Naive thymus-derived CD4-positive, alpha-beta T cell (primary cell): ENCODE data around the gene MEGF11. TPM values are rescaled to one million over a fixed set of nuclear protein-coding genes. Genes with fewer than 3 reads are reported as not detected.

ENCODE experiments used
- ATAC-seq: fragments of 150-1000 bp; cut with Tn5 transposase; 2 replicates; pipeline ENCODE4 v1.10.0; 2021; ENCODE audit warnings: mild to moderate bottlenecking, moderate library complexity
- CTCF ChIA-PET: fragments of 350-600 bp; sonication (Branson Sonifier 250); formaldehyde crosslinking; loops from one replicate; lab custom pipeline; 2021; ENCODE audit warnings: antibody characterized with exemption; lab: Charles Lee
- POLR2A ChIA-PET: fragments of 350-600 bp; sonication (Branson Sonifier 250); formaldehyde crosslinking; loops from one replicate; lab custom pipeline; 2021; ENCODE audit warnings: antibody characterized with exemption, inconsistent platforms; lab: Charles Lee
- DNase-seq, 9 donors: peaks; one replicate each; pipeline versions ENCODE4 v3.0.0 to v3.0.0-alpha.2; 2020 to 2022; ENCODE audit warnings: mixed read lengths in 1 of 9
- H3K27ac ChIP-seq: one replicate; pipeline ENCODE4 v1.7.0; 2013; ENCODE audit warnings: mild to moderate bottlenecking, low read depth, low read length, moderate library complexity
- H3K27me3 ChIP-seq, 2 donors: one replicate each; pipeline ENCODE4 v1.7.0; 2013; ENCODE audit warnings: low read length in 2 of 2, mild to moderate bottlenecking in 2 of 2, moderate library complexity in 2 of 2; ENCODE audit not compliant: control insufficient read depth in 2 of 2, insufficient read depth in 2 of 2
- H3K36me3 ChIP-seq, 3 experiments: 1 replicate in 2 of 3; 2 replicates in 1 of 3; pipeline ENCODE4 v1.7.0; 2013; ENCODE audit warnings: low read length in 3 of 3, mild to moderate bottlenecking in 3 of 3, moderate library complexity in 1 of 3; ENCODE audit not compliant: insufficient read depth in 3 of 3, control insufficient read depth in 2 of 3
- H3K4me1 ChIP-seq, 2 donors: one replicate each; pipeline ENCODE4 v1.7.0; 2013; ENCODE audit warnings: low read length in 2 of 2, mild to moderate bottlenecking in 2 of 2, moderate library complexity in 1 of 2; ENCODE audit not compliant: control insufficient read depth in 2 of 2, insufficient read depth in 2 of 2
- H3K4me3 ChIP-seq: 2 replicates; pipeline ENCODE4 v1.7.0; 2013; ENCODE audit warnings: mild to moderate bottlenecking, low read length
- H3K9me3 ChIP-seq, 3 experiments: 1 replicate in 2 of 3; 2 replicates in 1 of 3; pipeline ENCODE4 v1.7.0; 2013; ENCODE audit warnings: low read length in 3 of 3; ENCODE audit not compliant: control insufficient read depth in 2 of 3
- H3K27ac Mint-ChIP-seq, 9 donors: one replicate each; pipeline ENCODE4 v1.8.0; 2020 to 2022; ENCODE audit warnings: mixed read lengths in 9 of 9, mild to moderate bottlenecking in 8 of 9, moderate library complexity in 5 of 9, inconsistent platforms in 2 of 9
- H3K27me3 Mint-ChIP-seq, 5 donors: one replicate each; pipeline ENCODE4 v1.8.0; 2021 to 2022; ENCODE audit warnings: mixed read lengths in 5 of 5, mild to moderate bottlenecking in 1 of 5
- H3K36me3 Mint-ChIP-seq, 5 donors: one replicate each; pipeline ENCODE4 v1.8.0; 2020 to 2022; ENCODE audit warnings: mixed read lengths in 5 of 5, mild to moderate bottlenecking in 3 of 5, inconsistent platforms in 1 of 5
- H3K4me1 Mint-ChIP-seq, 7 donors: one replicate each; pipeline ENCODE4 v1.8.0; 2020 to 2022; ENCODE audit warnings: mixed read lengths in 7 of 7, mild to moderate bottlenecking in 3 of 7, inconsistent platforms in 1 of 7
- H3K4me3 Mint-ChIP-seq, 10 donors: one replicate each; pipeline ENCODE4 v1.8.0; 2020 to 2022; ENCODE audit warnings: mild to moderate bottlenecking in 10 of 10, mixed read lengths in 10 of 10, moderate library complexity in 6 of 10, inconsistent platforms in 2 of 10
- H3K9me3 Mint-ChIP-seq, 11 donors: one replicate each; pipeline ENCODE4 v1.8.0; 2020 to 2022; ENCODE audit warnings: mixed read lengths in 11 of 11, mild to moderate bottlenecking in 4 of 11, inconsistent platforms in 1 of 11, moderate library complexity in 1 of 11
- intact Hi-C, 2 donors: fragments of 100-400 bp; cut with micrococcal nuclease; formaldehyde crosslinking; loops; one replicate each; pipeline ENCODE4 v1.15.1; 2023
- polyA plus RNA-seq, 2 donors: library from polyadenylated mRNA; unstranded; fragments of 300-500 nt; fragmentation: Illumina TruSeq; gene quantifications; one replicate each; pipeline ENCODE4 v1.2.3, GENCODE V29; 2021
- total RNA-seq, 6 experiments: library from RNA in 5 of 6; stranded (reverse) in 5 of 6; gene quantifications; 1 replicate in 5 of 6; 2 replicates in 1 of 6; pipeline ENCODE4 v1.2.3 and lab custom pipeline; 2021 to 2026

MEGF11 gene
- total and polyA plus RNA-seq, 7 experiments from 2014 or later, result 0.45 TPM; not detected in 6

GRCh38 chr15:66051833-66052232 lies 201.7 kb downstream of the MEGF11 start:
- intact Hi-C loops, result no loop called here
- Mint-ChIP-seq H3K4me1 (no peaks in the 10 kb centered on the region), H3K36me3 (no peaks in the 10 kb centered on the region), H3K9me3 (no peaks in the 10 kb centered on the region), H3K27me3 (peaks cover 0 to 8% (median 5%) of the 10 kb centered on the region in 5 donors), H3K27ac (no peak overlapping the region), H3K4me3 (no peak overlapping the region)
- ChIA-PET POLR2A (no interaction called here), CTCF (no interaction called here)
- ATAC-seq, result no peak
- no peaks in the 10 kb centered on the region for H3K9me3 ChIP-seq
- no peaks in the 10 kb centered on the region for H3K36me3 ChIP-seq
- no peak for DNase-seq
- no peaks in the 10 kb centered on the region for H3K27me3 ChIP-seq
- H3K4me3 ChIP-seq, result no peak overlapping the region
- H3K4me1 ChIP-seq, result no peaks in the 10 kb centered on the region
- H3K27ac ChIP-seq, result no peak overlapping the region

GRCh38 chr15:66050264-66050663 lies 203.3 kb downstream of the MEGF11 start:
- Histone ChIP-seq H3K4me1 (no peaks in the 10 kb centered on the region), H3K27ac (no peak overlapping the region), H3K36me3 (no peaks in the 10 kb centered on the region), H3K27me3 (no peaks in the 10 kb centered on the region), H3K9me3 (no peaks in the 10 kb centered on the region), H3K4me3 (no peak overlapping the region)
- Mint-ChIP-seq H3K9me3 (peaks cover 0 to 2% (median 0%) of the 10 kb centered on the region in 11 donors), H3K27me3 (peaks cover 0 to 8% (median 5%) of the 10 kb centered on the region in 5 donors), H3K36me3 (no peaks in the 10 kb centered on the region), H3K4me3 (no peak overlapping the region), H3K27ac (no peak overlapping the region), H3K4me1 (no peaks in the 10 kb centered on the region)
- ChIA-PET CTCF (no interaction called here), POLR2A (no interaction called here)
- DNase-seq, result no peak
- no peak for ATAC-seq
- intact Hi-C loops, result no loop called here

GRCh38 chr15:66049353-66049752 lies 204.2 kb downstream of the MEGF11 start:
- Mint-ChIP-seq H3K27ac (no peak overlapping the region), H3K9me3 (peaks cover 0 to 3% (median 0%) of the 10 kb centered on the region in 11 donors), H3K4me1 (no peaks in the 10 kb centered on the region), H3K27me3 (peaks cover 0 to 7% (median 4%) of the 10 kb centered on the region in 5 donors), H3K36me3 (no peaks in the 10 kb centered on the region), H3K4me3 (no peak overlapping the region)
- Histone ChIP-seq H3K27ac (no peak overlapping the region), H3K27me3 (no peaks in the 10 kb centered on the region), H3K4me3 (no peak overlapping the region), H3K4me1 (no peaks in the 10 kb centered on the region), H3K36me3 (no peaks in the 10 kb centered on the region), H3K9me3 (no peaks in the 10 kb centered on the region)
- ATAC-seq (no peak), DNase-seq (no peak)
- intact Hi-C loops, result no loop called here
- CTCF ChIA-PET, result no interaction called here
- POLR2A ChIA-PET, result no interaction called here

- no peaks in the 10 kb centered on the region for H3K27me3 ChIP-seq
- ATAC-seq (no peak), DNase-seq (no peak)
- H3K27me3 Mint-ChIP-seq, result peaks cover 0 to 7% (median 0%) of the 10 kb centered on the region in 5 donors
- peaks cover 0 to 3% (median 0%) of the 10 kb centered on the region in 11 donors for H3K9me3 Mint-ChIP-seq
- H3K36me3 Mint-ChIP-seq, result no peaks in the 10 kb centered on the region
- no peaks in the 10 kb centered on the region for H3K36me3 ChIP-seq
- CTCF ChIA-PET, result no interaction called here
- no peaks in the 10 kb centered on the region for H3K4me1 ChIP-seq
- POLR2A ChIA-PET, result interaction anchor here (0.5 kb wide), 1 partner anchor 16 kb away, joined by 3 read pairs; no protein-coding TSS in a partner anchor
- H3K27ac ChIP-seq, result no peak overlapping the region
- no peaks in the 10 kb centered on the region for H3K4me1 Mint-ChIP-seq
- no peak overlapping the region for H3K4me3 ChIP-seq
- no peak overlapping the region for H3K4me3 Mint-ChIP-seq
- H3K9me3 ChIP-seq, result no peaks in the 10 kb centered on the region
- H3K27ac Mint-ChIP-seq, result no peak overlapping the region
- intact Hi-C loops, result no loop called here
Measured at GRCh38 chr15:66047321-66048024, 206.1 kb downstream of the MEGF11 start.

GRCh38 chr15:66046751-66047150 lies 206.8 kb downstream of the MEGF11 start:
- H3K9me3 Mint-ChIP-seq, result peaks cover 0 to 3% (median 0%) of the 10 kb centered on the region in 11 donors
- Histone ChIP-seq H3K27me3 (no peaks in the 10 kb centered on the region), H3K27ac (no peak overlapping the region), H3K9me3 (no peaks in the 10 kb centered on the region), H3K4me3 (no peak overlapping the region), H3K36me3 (no peaks in the 10 kb centered on the region), H3K4me1 (no peaks in the 10 kb centered on the region)
- CTCF ChIA-PET, result no interaction called here
- intact Hi-C loops, result no loop called here
- H3K27ac Mint-ChIP-seq, result no peak overlapping the region
- H3K27me3 Mint-ChIP-seq, result peaks cover 0 to 10% (median 0%) of the 10 kb centered on the region in 5 donors
- DNase-seq (no peak), ATAC-seq (no peak)
- H3K4me1 Mint-ChIP-seq, result no peaks in the 10 kb centered on the region
- no peak overlapping the region for H3K4me3 Mint-ChIP-seq
- POLR2A ChIA-PET, result no interaction called here
- no peaks in the 10 kb centered on the region for H3K36me3 Mint-ChIP-seq

- H3K27me3 ChIP-seq, result no peaks in the 10 kb centered on the region
- H3K36me3 Mint-ChIP-seq, result no peaks in the 10 kb centered on the region
- ChIA-PET CTCF (no interaction called here), POLR2A (no interaction called here)
- no peak for DNase-seq
- no peak overlapping the region for H3K27ac Mint-ChIP-seq
- H3K9me3 Mint-ChIP-seq, result peaks cover 0 to 3% (median 0%) of the 10 kb centered on the region in 11 donors
- H3K27ac ChIP-seq, result no peak overlapping the region
- H3K27me3 Mint-ChIP-seq, result peaks cover 0 to 10% (median 0%) of the 10 kb centered on the region in 5 donors
- H3K4me1 ChIP-seq, result no peaks in the 10 kb centered on the region
- no peaks in the 10 kb centered on the region for H3K9me3 ChIP-seq
- H3K4me3 ChIP-seq, result no peak overlapping the region
- H3K4me1 Mint-ChIP-seq, result no peaks in the 10 kb centered on the region
- no peak overlapping the region for H3K4me3 Mint-ChIP-seq
- ATAC-seq, result no peak
- H3K36me3 ChIP-seq, result no peaks in the 10 kb centered on the region
- intact Hi-C loops, result no loop called here
Measured at GRCh38 chr15:66046326-66046725, 207.2 kb downstream of the MEGF11 start.

- no peak overlapping the region for H3K4me3 ChIP-seq
- intact Hi-C loops, result no loop called here
- Mint-ChIP-seq H3K4me3 (no peak overlapping the region), H3K27ac (no peak overlapping the region), H3K4me1 (no peaks in the 10 kb centered on the region), H3K36me3 (no peaks in the 10 kb centered on the region), H3K9me3 (peaks cover 0 to 3% (median 0%) of the 10 kb centered on the region in 11 donors), H3K27me3 (peaks cover 0 to 15% (median 2%) of the 10 kb centered on the region in 5 donors)
- no peak for ATAC-seq
- no peak for DNase-seq
- no peaks in the 10 kb centered on the region for H3K4me1 ChIP-seq
- POLR2A ChIA-PET, result no interaction called here
- no peak overlapping the region for H3K27ac ChIP-seq
- no peaks in the 10 kb centered on the region for H3K27me3 ChIP-seq
- CTCF ChIA-PET, result no interaction called here
- H3K36me3 ChIP-seq, result no peaks in the 10 kb centered on the region
- no peaks in the 10 kb centered on the region for H3K9me3 ChIP-seq
Measured at GRCh38 chr15:66045542-66045941, 208.0 kb downstream of the MEGF11 start.
